Tibial nerve (tissue), 4 donors: ENCODE data around the gene ERCC4. TPM values are rescaled to one million over a fixed set of nuclear protein-coding genes. Genes with fewer than 3 reads are reported as not detected.

Experiments
- DNase-seq, 2 donors: peaks; one replicate each; pipeline ENCODE4 v3.0.0-alpha.2; 2019; ENCODE audit warnings: low spot score in 2 of 2
- H3K27ac ChIP-seq, 4 donors: fragments of 200-600 bp; sonication (generic) in 3 of 4; one replicate each; pipeline ENCODE4 v1.5.1; 2017 to 2019; ENCODE audit warnings: mild to moderate bottlenecking in 1 of 4
- H3K27me3 ChIP-seq, 2 donors: fragments of 200-600 bp; sonication (generic) in 1 of 2; one replicate each; pipeline versions ENCODE4 v1.5.1 to v1.6.0; 2017 to 2019
- H3K36me3 ChIP-seq, 3 donors: fragments of 200-600 bp; sonication (generic); one replicate each; pipeline ENCODE4 v1.5.1; 2018 to 2019
- H3K4me1 ChIP-seq, 4 donors: fragments of 200-600 bp; sonication (generic) in 3 of 4; one replicate each; pipeline ENCODE4 v1.5.1; 2017 to 2019
- H3K4me3 ChIP-seq, 4 donors: fragments of 200-600 bp; sonication (generic) in 3 of 4; one replicate each; pipeline ENCODE4 v1.5.1; 2017 to 2019; ENCODE audit warnings: mild to moderate bottlenecking in 1 of 4, moderate library complexity in 1 of 4
- H3K9me3 ChIP-seq, 4 donors: fragments of 200-600 bp; sonication (generic) in 3 of 4; one replicate each; pipeline ENCODE4 v1.5.1; 2017 to 2019
- CTCF ChIP-seq, 5 experiments: fragments of 200-600 bp in 3 of 5; fragments of 450-650 bp in 2 of 5; sonication (generic) in 3 of 5; IDR thresholded peaks; one replicate each; pipeline ENCODE4 v1.5.1; 2016 to 2019; ENCODE audit warnings: antibody characterized with exemption in 5 of 5, mild to moderate bottlenecking in 3 of 5, moderate library complexity in 2 of 5
- EP300 ChIP-seq, 2 donors: sonication (generic); formaldehyde crosslinking; IDR thresholded peaks; one replicate each; pipeline ENCODE4 v1.6.1; 2017; ENCODE audit warnings: antibody characterized with exemption in 2 of 2, mild to moderate bottlenecking in 1 of 2
- POLR2A ChIP-seq, 2 donors: fragments of 450-650 bp; IDR thresholded peaks; one replicate each; pipeline ENCODE4 v1.6.1; 2017; ENCODE audit warnings: antibody characterized with exemption in 2 of 2, mild to moderate bottlenecking in 2 of 2, moderate library complexity in 2 of 2
- WGBS, 2 donors: methylation state at CpG; one replicate each; pipeline ENCODE4 v1.1.5; 2018; 5-methylcytosine and 5-hydroxymethylcytosine counted together
- total RNA-seq, 4 donors: library from RNA; depleted of rRNA; stranded (reverse); fragments of >200 nt; gene quantifications; one replicate each; pipeline ENCODE4 v1.1.0, GENCODE V29; 2016

The ERCC4 gene
- total RNA-seq, 4 donors from 2014 or later, result 7.3 to 8.7 (median 7.9) TPM

DNA sequence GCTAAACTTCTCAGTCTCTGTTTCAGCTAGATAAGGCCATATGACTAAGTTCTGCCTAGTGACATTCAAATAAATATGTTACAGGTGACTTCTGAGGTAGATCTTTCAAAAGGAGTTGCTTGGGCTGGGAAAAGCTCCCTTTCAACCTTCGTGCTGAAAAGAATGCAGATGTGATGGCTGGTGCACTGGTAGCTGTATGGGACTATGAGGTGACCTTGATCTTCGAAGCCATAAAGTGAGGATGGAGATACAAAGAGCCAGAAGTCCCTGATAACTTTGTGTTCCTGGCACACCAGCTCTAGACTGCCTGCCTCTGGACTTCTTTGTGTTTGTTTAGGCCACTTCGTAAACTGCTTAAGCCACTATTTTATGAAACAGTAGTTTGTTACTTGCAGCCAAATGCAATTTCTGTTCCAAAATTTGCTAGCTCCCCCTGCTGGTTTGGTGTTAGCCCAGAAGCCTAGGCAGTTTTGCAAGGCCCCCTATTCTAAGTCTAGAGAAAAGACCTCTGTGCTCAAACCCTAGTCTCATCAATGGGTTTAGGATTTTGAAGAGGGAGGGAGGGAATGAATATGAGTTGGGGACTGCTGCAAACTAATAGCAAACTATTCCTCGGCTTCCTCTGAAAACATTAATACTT, 23.3 kb upstream of the ERCC4 start:
- Histone ChIP-seq H3K36me3 (no peaks in the 10 kb centered on the region), H3K27ac (no peak overlapping the region), H3K4me3 (no peak overlapping the region), H3K4me1 (no peaks in the 10 kb centered on the region), H3K27me3 (no peaks in the 10 kb centered on the region), H3K9me3 (peaks cover 0 to 17% (median 0%) of the 10 kb centered on the region in 4 donors)
- TF ChIP-seq EP300 (IDR thresholded peaks at IDR 0.05), result no peak
- DNase-seq, result no peak
- 82 to 85% methylated on average over 4 of the region's 4 CpGs for WGBS, 2 donors

DNA sequence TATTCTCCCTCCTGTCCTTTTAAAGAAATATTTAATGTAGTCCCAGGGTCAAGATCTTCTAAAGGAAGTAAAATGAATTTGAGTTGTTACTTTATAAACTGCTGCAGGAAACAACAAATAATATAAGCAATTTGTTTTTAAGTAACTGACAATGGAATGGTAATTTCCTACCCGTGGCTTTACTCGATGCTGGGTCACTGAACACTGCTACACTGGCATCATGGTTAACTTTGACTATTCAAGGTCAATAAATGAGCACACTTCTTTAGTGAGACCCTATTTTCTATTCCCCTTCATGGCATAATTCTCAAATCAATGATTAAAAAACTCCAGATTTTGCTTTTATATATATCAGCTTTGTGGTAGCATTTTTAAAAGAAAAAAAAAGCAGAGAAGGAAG, 22.1 kb upstream of the ERCC4 start:
- Histone ChIP-seq H3K36me3 (no peaks in the 10 kb centered on the region), H3K27me3 (no peaks in the 10 kb centered on the region), H3K4me1 (no peaks in the 10 kb centered on the region), H3K27ac (no peak overlapping the region), H3K4me3 (no peak overlapping the region), H3K9me3 (peaks cover 0 to 17% (median 0%) of the 10 kb centered on the region in 4 donors)
- DNase-seq, result no peak
- no peak for TF ChIP-seq POLR2A (IDR thresholded peaks at IDR 0.05)
- TF ChIP-seq EP300 (IDR thresholded peaks at IDR 0.05), result no peak
- no peak for TF ChIP-seq CTCF (IDR thresholded peaks at IDR 0.05)
- WGBS, 2 donors, result 42 to 48% methylated on average over 2 of the region's 2 CpGs

GRCh38 chr16:13898233-13898632, 21.7 kb upstream of the ERCC4 start:
- DNase-seq, result no peak
- Histone ChIP-seq H3K4me3 (no peak overlapping the region), H3K9me3 (peaks cover 0 to 17% (median 0%) of the 10 kb centered on the region in 4 donors), H3K27ac (no peak overlapping the region), H3K27me3 (no peaks in the 10 kb centered on the region), H3K36me3 (no peaks in the 10 kb centered on the region), H3K4me1 (no peaks in the 10 kb centered on the region)
- no peak for TF ChIP-seq POLR2A (IDR thresholded peaks at IDR 0.05)
- no peak for TF ChIP-seq CTCF (IDR thresholded peaks at IDR 0.05)
- TF ChIP-seq EP300 (IDR thresholded peaks at IDR 0.05), result no peak
- 64 to 65% methylated on average over 3 of the region's 3 CpGs for WGBS, 2 donors

GRCh38 chr16:13902052-13902451, 17.9 kb upstream of the ERCC4 start:
- Histone ChIP-seq H3K27ac (no peak overlapping the region), H3K4me3 (no peak overlapping the region), H3K36me3 (no peaks in the 10 kb centered on the region), H3K9me3 (peaks cover 0 to 11% (median 0%) of the 10 kb centered on the region in 4 donors), H3K27me3 (peaks cover 0 to 8% of the 10 kb centered on the region in 2 donors), H3K4me1 (no peaks in the 10 kb centered on the region)
- DNase-seq, result no peak
- 88 to 92% methylated on average over 3 of the region's 3 CpGs for WGBS, 2 donors
- no peak for TF ChIP-seq POLR2A (IDR thresholded peaks at IDR 0.05)
- no peak for TF ChIP-seq CTCF (IDR thresholded peaks at IDR 0.05)
- TF ChIP-seq EP300 (IDR thresholded peaks at IDR 0.05), result no peak

DNA sequence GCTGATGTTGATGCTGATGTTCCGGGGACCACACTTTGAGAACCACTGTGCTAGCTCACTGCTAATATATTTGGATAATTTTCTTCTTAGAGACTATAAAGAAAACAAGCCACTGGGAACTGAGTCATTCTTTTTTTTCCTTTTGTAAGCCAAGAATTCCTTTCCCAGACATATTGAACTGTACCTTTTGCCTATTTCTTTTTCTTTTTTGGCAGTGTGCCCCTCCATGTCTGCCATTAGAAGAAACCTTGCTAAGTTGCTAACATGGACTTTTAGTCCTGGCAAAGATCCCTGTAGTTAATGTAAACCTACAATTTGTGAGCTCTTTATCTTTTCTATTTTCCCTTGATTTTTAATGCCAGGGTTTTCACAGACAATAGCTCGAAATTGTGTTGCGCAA, 17.3 kb upstream of the ERCC4 start:
- DNase-seq, result no peak
- H3K9me3 ChIP-seq, result peaks cover 0 to 11% (median 0%) of the 10 kb centered on the region in 4 donors
- WGBS, 2 donors, result 81 to 82% methylated on average over 3 of the region's 3 CpGs
- H3K27ac ChIP-seq, result no peak overlapping the region
- no peak overlapping the region for H3K4me3 ChIP-seq
- no peak for TF ChIP-seq EP300 (IDR thresholded peaks at IDR 0.05)
- TF ChIP-seq POLR2A (IDR thresholded peaks at IDR 0.05), result no peak
- TF ChIP-seq CTCF (IDR thresholded peaks at IDR 0.05), result no peak
- no peaks in the 10 kb centered on the region for H3K36me3 ChIP-seq
- peaks cover 0 to 8% of the 10 kb centered on the region in 2 donors for H3K27me3 ChIP-seq
- H3K4me1 ChIP-seq, result no peaks in the 10 kb centered on the region
